Measurements from ENCODE around the gene NFAT5.
"Not testable (repeated sequence)": the region's sequence is repeated elsewhere in the genome, so short reads cannot be mapped to it uniquely, and the experiment has no call there.

Gene NFAT5

DNA sequence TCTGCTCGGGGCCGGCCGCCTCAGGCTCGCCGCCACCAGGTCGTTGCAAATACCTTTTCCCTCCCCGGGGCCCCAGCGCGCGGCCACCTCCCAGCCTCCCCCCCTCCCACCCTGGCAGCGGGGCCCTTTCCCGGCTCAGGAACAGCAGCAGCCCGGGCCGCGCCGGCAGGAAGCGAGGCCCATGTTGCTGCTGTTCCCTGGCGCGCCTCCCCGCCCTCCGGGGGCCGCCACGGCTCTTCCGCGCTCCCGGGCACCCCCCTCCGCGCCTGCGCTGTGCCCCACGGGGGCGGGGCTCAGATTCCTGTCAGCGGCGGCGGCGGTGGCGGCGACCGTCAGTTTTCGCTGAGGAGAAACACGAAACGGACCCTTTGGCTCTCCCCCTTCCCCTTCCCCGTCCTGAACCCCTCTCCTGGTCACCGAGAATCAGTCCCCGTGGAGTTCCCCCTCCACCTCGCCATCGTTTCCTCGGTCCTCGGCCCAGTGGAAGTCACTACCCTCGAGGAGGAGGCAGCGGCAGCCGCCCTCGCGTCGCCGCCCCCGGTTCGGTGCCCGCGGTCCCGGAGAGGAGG, at the start of gene NFAT5:
Gene NFAT5 (plus strand): TSS at position 296 of the 569 bp plus-strand sequence. CDS start 336 bp downstream, outside the sequence.
- peak; percentile 96 for DNase-seq (ENCODE audit: low read depth, low spot score)

DNA sequence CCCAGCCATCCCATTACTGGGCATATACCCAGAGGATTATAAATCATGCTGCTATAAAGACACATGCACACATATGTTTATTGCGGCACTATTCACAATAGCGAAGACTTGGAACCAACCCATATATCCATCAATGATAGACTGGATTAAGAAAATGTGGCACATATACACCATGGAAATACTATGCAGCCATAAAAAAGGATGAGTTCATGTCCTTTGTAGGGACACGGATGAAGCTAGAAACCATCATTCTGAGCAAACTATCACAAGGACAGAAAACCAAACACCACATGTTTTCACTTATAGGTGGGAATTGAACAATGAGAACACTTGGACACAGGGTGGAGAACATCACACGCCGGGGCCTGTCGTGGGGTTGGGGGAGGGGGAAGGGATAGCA, 47.9 kb upstream of the NFAT5 start:
- DNase-seq (ENCODE audit: low read depth, low spot score) = not testable (repeated sequence)

DNA sequence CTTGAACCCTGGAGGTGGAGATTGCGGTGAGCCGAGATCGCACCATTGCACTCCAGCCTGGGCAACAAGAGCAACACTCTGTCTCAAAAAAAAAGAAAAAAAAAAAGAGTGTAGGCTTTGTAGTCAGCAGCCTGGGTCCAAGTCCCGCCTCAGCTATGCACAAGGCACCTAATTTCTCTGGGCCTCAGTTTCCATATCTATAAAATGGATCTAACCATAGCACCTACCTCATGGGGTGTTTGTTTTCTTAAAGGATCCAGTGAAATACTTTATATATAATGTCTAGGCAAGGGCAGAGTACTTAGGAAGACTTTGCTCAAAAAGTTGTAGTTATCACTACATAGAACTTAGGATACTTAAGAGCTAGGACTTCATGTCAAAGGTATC, 45.4 kb upstream of the NFAT5 start:
- DNase-seq (ENCODE audit: low read depth, low spot score) = no peak

DNA sequence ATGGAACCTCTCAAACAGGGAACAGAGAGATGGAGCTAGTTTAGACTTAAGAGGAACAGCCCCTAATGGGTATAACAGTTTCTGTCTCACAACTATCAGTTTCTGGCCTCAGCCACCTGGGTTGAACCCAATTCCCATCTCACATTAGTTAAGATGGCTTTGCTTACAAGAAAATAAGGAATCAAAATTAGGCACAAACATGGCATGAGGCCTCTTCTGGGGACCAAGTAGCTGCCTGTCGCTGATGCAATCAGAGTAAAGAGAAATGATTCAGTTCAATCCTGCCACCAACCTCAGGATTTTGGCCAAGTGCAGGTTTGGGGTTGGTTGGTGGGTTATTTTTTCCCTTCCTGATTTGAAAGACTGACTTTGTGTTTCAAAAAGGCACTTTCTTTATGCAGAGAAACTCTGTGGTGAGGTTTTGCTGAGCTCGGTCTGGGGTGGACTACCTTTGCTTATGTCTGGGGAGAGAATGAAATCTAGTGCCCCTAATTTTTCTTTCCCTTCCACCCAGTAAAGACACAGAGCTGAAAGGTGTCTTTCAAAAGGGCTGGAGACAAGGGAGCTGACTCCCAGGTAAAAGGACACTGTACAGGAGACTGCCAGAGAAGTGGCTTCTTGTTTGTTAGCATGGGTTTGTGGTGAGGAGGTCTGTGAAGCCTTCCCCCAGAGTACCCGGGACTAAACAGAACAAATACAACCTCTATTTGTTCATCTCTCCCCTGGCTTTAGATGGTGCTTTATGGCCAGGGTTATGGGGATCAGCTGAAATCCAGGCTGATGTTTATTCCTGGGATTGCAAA, 44.8 kb upstream of the NFAT5 start:
- peak; percentile 32 for DNase-seq (ENCODE audit: low read depth, low spot score)

DNA sequence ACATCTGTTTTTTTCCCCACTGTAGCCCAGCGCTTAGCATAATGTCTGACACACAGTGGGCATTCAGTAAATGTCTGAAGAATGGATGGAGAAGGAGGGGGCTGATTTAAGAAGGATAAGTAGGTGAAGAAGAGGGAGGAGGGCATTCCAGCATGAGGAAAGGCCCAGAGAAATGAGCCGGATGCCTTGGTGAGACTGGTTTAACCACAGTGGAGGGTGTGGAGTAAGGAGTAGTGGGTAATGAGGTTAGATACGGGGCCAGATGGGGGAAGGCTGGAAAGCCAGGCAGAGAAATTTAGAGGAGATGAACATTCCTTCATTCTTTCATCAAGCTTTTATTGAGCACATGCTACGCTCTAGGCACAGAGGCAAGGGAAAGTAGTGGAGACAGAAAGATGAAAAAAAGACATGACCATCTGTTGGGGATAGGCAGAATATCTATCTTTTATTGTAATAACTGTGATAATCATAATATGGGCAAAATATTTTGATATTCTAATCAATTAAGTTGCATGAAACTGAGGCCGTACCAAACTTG, 43.7 kb upstream of the NFAT5 start:
- peak; percentile 28 for DNase-seq (ENCODE audit: low read depth, low spot score)

GRCh38 chr16:69522732-69523404, 42.9 kb upstream of the NFAT5 start:
- DNase-seq (ENCODE audit: low read depth, low spot score) = no peak

DNA sequence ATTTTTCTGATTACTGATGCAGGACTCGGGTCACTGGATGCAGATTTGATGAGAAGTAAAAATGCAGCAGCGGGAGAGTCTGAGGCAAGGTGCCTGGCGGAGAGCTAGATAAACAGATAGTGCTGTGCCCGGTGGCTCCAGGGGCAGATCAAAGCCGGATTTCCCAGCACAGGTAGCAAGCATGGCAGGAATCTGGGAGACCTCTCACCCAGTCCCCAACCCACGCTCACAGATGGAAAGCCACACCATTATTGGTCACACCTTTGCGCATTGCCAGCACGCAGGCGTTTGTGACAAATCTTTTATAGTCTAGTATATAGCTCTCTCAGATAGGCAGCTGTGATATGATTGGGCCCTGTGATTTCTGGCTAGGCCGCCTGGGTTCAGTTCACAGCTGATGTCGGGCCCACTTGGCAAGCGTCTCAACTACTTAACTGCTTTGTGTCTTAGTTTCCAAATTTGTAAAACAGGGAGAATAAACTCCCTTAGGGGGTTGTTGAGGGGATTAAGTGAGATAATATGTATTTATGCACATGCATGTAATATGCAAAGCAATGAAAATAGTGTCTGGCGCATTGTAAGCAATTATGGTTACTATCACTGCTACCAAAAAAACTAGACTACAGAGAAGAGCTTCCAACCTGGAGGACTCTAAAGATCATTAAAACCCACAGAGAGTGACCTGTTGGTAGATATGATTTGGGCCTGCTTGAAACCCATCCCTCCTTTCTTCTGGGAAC, 42.0 kb upstream of the NFAT5 start:
- DNase-seq (ENCODE audit: low read depth, low spot score) = no peak

- peak; percentile 19 for DNase-seq (ENCODE audit: low read depth, low spot score)
Observed at GRCh38 chr16:69526831-69527655, 38.7 kb upstream of the NFAT5 start.

- no peak for DNase-seq (ENCODE audit: low read depth, low spot score)
Observed at GRCh38 chr16:69531988-69532387, 33.8 kb upstream of the NFAT5 start.

DNA sequence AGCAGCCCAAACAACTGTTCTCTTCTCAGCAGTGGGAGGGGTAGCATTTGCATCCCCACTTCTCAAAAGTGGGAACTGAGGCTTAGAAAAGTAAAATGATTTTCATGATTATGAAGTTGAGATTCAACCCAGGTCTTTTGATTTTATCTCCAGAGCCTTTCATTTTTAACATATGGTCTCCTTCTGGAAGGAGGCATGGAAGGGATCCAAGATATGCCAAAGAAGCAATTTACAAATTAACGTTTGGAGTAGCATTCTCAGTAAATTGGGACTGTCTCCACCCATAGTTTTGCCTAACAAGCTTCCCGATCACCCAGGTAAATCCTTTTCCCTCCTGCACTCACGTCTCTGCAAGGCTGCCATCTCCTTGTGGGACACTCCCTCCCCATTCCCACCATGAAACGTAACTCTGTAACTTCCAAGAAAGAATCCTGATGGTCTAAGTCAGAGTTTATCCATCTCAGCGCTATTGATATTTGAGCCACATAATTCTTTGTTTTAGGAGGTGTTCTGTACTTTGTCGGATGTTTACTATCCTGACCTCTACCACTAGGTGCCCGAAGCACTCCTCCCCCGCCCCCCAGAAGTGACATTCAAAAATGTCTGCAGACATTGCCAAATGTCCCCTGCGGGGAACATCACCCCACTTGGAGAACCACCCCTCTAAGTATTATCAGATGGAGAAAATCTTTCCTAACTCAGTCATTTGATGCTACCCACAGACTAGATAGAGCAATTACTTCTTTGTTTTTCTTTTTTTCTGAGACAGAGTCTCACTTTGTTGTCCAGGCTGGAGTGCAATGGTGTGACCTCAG, 32.9 kb upstream of the NFAT5 start:
- no peak for DNase-seq (ENCODE audit: low read depth, low spot score)

- no peak for DNase-seq (ENCODE audit: low read depth, low spot score)
Observed at GRCh38 chr16:69534720-69535119, 31.0 kb upstream of the NFAT5 start.

GRCh38 chr16:69535123-69536050, 30.4 kb upstream of the NFAT5 start:
- DNase-seq (ENCODE audit: low read depth, low spot score) = peak; percentile 61

- no peak for DNase-seq (ENCODE audit: low read depth, low spot score)
Observed at GRCh38 chr16:69537706-69538080, 28.1 kb upstream of the NFAT5 start.

GRCh38 chr16:69538808-69539207, 27.0 kb upstream of the NFAT5 start:
- no peak for DNase-seq (ENCODE audit: low read depth, low spot score)

DNA sequence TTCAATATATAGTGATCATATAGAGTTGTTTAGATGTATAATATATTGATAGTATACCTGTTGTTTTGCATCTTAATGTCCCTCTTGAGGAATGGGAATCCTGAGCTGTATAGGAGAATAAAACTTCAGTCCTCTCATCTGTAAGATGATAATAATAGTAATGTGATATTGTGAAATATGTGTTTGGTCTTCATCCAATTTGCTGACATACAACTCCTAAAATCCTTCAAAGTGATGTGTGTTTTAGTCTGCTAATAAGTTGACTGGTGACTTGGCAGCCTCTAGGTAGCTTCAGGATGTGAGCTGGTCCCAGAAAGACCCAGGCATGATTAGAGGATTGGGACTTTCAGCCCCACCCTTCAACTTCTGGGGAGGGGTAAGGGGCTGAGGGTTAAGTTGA, 22.8 kb upstream of the NFAT5 start:
- no peak for DNase-seq (ENCODE audit: low read depth, low spot score)

DNA sequence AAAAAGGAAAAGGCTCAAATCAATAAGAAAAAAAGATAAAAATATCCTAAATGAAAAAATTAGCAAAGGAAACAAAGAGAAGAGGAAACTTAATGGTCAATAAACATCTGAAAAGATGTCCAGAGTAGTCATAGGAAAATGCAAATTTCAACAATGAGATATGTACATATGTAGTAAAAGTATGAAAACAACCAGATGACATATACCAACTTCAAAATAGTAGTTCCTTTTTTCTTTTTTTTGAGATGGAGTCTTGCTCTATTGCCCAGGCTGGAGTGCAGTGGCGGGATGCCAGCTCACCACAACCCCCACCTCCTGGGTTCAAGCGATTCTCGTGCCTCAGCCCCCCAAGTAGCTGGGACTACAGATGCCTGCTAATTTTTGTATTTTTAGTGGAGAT, 21.7 kb upstream of the NFAT5 start:
- no peak for DNase-seq (ENCODE audit: low read depth, low spot score)

DNA sequence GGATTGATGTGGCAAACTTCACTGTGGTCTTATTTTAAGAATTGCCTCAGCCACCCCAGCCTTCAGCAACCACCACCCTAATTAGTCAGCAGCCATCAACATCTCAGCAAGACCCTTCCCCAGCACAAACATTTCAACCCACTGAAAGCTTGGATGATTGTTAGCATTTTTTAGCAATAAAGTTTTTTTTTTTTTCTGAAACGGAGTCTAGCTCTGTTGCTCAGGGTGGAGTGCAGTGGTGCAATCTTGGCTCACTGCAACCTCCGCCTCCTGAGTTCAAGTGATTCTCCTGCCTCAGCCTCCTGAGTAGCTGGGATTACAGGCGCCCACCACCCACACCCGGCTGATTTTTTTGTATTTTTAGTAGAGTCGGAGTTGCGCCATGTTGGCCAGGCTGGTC, 19.1 kb upstream of the NFAT5 start:
- not testable (repeated sequence) for DNase-seq (ENCODE audit: low read depth, low spot score)

DNA sequence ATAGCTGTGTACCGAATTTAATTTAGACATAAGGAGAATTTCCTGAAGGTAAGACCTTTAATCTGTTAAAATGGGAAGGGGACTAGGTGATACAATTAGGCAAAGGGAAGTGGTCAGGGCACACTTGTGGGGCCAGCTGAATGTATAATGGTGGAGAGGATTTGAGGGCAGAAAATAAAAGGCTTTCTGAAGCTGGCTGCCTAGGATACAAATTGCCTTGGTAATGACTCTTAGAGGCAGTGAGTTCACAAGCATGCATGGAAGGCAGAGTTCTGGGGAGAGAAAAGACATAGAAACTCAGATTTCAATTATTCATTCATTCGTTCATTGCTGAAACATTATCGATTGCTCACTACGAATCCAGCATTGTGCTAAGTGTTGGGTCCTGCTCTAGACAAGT, 12.4 kb upstream of the NFAT5 start:
- no peak for DNase-seq (ENCODE audit: low read depth, low spot score)

DNA sequence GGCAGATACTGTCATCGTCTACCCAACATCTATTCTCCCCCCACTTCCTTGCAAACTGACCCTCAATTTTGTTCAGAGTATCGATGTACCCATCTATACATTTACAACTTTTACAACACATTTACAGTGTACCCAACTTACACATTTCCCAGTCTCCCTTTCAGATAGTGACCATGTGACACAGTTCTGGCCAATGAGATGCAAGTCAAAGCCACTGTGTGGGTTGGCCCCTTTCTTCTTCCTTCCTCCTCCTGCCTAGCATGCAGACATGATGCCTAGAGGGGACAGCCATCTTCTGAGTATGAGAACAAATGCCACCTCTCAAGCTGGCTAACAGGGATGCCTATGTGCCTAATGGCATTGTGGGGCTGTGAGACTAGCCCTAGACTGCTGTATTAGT, 11.3 kb upstream of the NFAT5 start:
- no peak for DNase-seq (ENCODE audit: low read depth, low spot score)
